Rectal smooth muscle tissue (tissue), 1 donor: ENCODE measurements around the gene TSR3.

Source experiments
- H3K27ac ChIP-seq: one replicate; pipeline ENCODE4 v1.7.0; 2013; ENCODE audit warnings: low read depth, low read length, inconsistent platforms
- H3K27me3 ChIP-seq: one replicate; pipeline ENCODE4 v1.7.0; 2013; ENCODE audit warnings: low read length; ENCODE audit not compliant: control insufficient read depth, insufficient read depth
- H3K36me3 ChIP-seq: one replicate; pipeline ENCODE4 v1.7.0; 2013; ENCODE audit warnings: low read length; ENCODE audit not compliant: control insufficient read depth, insufficient read depth
- H3K4me1 ChIP-seq: one replicate; pipeline ENCODE4 v1.7.0; 2013; ENCODE audit warnings: low read length; ENCODE audit not compliant: control insufficient read depth, insufficient read depth
- H3K4me3 ChIP-seq: one replicate; pipeline ENCODE4 v1.7.0; 2013; ENCODE audit warnings: low read length
- H3K9ac ChIP-seq: one replicate; pipeline ENCODE4 v1.7.0; 2013; ENCODE audit warnings: low read length

The TSR3 gene

GRCh38 chr16:1351582-1352362, at the start of gene TSR3, which contains the start of gene GNPTG:
Gene TSR3 (minus strand): TSS chr16:1351878. CDS start chr16:1351804, 74 bp downstream.
Gene GNPTG (plus strand): TSS chr16:1351931. CDS start chr16:1351966, 35 bp downstream.
- Histone ChIP-seq H3K27ac (peak within 1 kb of the TSS; percentile 61), H3K36me3 (peaks cover 8% of the 10 kb centered on the region), H3K9ac (peak within 1 kb of the TSS; percentile 74), H3K4me3 (peak within 1 kb of the TSS; percentile 90), H3K4me1 (peaks cover 9% of the 10 kb centered on the region), H3K27me3 (no peaks in the 10 kb centered on the region)

- Histone ChIP-seq H3K9ac (no peak overlapping the region), H3K36me3 (peaks cover 23% of the 10 kb centered on the region), H3K27me3 (no peaks in the 10 kb centered on the region), H3K4me3 (no peak overlapping the region), H3K4me1 (no peaks in the 10 kb centered on the region), H3K27ac (no peak overlapping the region)
Observed at GRCh38 chr16:1401061-1401757, 49.5 kb upstream of the TSR3 start.

- Histone ChIP-seq H3K27me3 (no peaks in the 10 kb centered on the region), H3K4me3 (no peak overlapping the region), H3K36me3 (peaks cover 23% of the 10 kb centered on the region), H3K27ac (no peak overlapping the region), H3K9ac (no peak overlapping the region), H3K4me1 (no peaks in the 10 kb centered on the region)
Observed at GRCh38 chr16:1398826-1399581, 47.3 kb upstream of the TSR3 start.

- Histone ChIP-seq H3K9ac (no peak overlapping the region), H3K27ac (no peak overlapping the region), H3K4me1 (no peaks in the 10 kb centered on the region), H3K4me3 (no peak overlapping the region), H3K27me3 (no peaks in the 10 kb centered on the region), H3K36me3 (peaks cover 30% of the 10 kb centered on the region)
Observed at GRCh38 chr16:1398351-1398750, 46.7 kb upstream of the TSR3 start.

- no peaks in the 10 kb centered on the region for H3K4me1 ChIP-seq
- no peaks in the 10 kb centered on the region for H3K27me3 ChIP-seq
- H3K36me3 ChIP-seq = peaks cover 30% of the 10 kb centered on the region
- H3K9ac ChIP-seq = no peak overlapping the region
- H3K4me3 ChIP-seq = no peak overlapping the region
- H3K27ac ChIP-seq = no peak overlapping the region
Observed at GRCh38 chr16:1397779-1398178, 46.1 kb upstream of the TSR3 start.

GRCh38 chr16:1395444-1396031, 43.9 kb upstream of the TSR3 start:
- H3K4me3 ChIP-seq = no peak overlapping the region
- no peak overlapping the region for H3K27ac ChIP-seq
- H3K4me1 ChIP-seq = no peaks in the 10 kb centered on the region
- H3K36me3 ChIP-seq = peaks cover 24% of the 10 kb centered on the region
- H3K9ac ChIP-seq = no peak overlapping the region
- no peaks in the 10 kb centered on the region for H3K27me3 ChIP-seq

- Histone ChIP-seq H3K27ac (no peak overlapping the region), H3K27me3 (no peaks in the 10 kb centered on the region), H3K36me3 (peaks cover 20% of the 10 kb centered on the region), H3K4me3 (no peak overlapping the region), H3K4me1 (no peaks in the 10 kb centered on the region), H3K9ac (no peak overlapping the region)
Observed at GRCh38 chr16:1394367-1394951, 42.8 kb upstream of the TSR3 start.

GRCh38 chr16:1393613-1394176, 42.0 kb upstream of the TSR3 start:
- Histone ChIP-seq H3K4me1 (no peaks in the 10 kb centered on the region), H3K9ac (no peak overlapping the region), H3K27ac (no peak overlapping the region), H3K36me3 (peaks cover 15% of the 10 kb centered on the region), H3K4me3 (no peak overlapping the region), H3K27me3 (no peaks in the 10 kb centered on the region)

GRCh38 chr16:1392826-1393225, 41.1 kb upstream of the TSR3 start:
- H3K9ac ChIP-seq = no peak overlapping the region
- H3K36me3 ChIP-seq = peaks cover 15% of the 10 kb centered on the region
- H3K4me1 ChIP-seq = no peaks in the 10 kb centered on the region
- no peak overlapping the region for H3K27ac ChIP-seq
- H3K27me3 ChIP-seq = no peaks in the 10 kb centered on the region
- H3K4me3 ChIP-seq = no peak overlapping the region

GRCh38 chr16:1390239-1390779, 38.6 kb upstream of the TSR3 start:
- no peak overlapping the region for H3K27ac ChIP-seq
- no peak overlapping the region for H3K9ac ChIP-seq
- no peak overlapping the region for H3K4me3 ChIP-seq
- no peaks in the 10 kb centered on the region for H3K27me3 ChIP-seq
- H3K4me1 ChIP-seq = no peaks in the 10 kb centered on the region
- H3K36me3 ChIP-seq = peaks cover 11% of the 10 kb centered on the region

- Histone ChIP-seq H3K27ac (no peak overlapping the region), H3K36me3 (peaks cover 11% of the 10 kb centered on the region), H3K9ac (no peak overlapping the region), H3K27me3 (no peaks in the 10 kb centered on the region), H3K4me1 (no peaks in the 10 kb centered on the region), H3K4me3 (no peak overlapping the region)
Observed at GRCh38 chr16:1389762-1390161, 38.1 kb upstream of the TSR3 start.
